DMS153 treated with DMSO at 0.1 percent for 48 hours (cell line): ENCODE data around the gene TEAD4.

Source experiments
- DNase-seq: peaks from one replicate; lab custom pipeline; 2025; ENCODE audit not compliant: unreplicated experiment; lab: John Stamatoyannopoulos, UW

Gene TEAD4

DNA sequence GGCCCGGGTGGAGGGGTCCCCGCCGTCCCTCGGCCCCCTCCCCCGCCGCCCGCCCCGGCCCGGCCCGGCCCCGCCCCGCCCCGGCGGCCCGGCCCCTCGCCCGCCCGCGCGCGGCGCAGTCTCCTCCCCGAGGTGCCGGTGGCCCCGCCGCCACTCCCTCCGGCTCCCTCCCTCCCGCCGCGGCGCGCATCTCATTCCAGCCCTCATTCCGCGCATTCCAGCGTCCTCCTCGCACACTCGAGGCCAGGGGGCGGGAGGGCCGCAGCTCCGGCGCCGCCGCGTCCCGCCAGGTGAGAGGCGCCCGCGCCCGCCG lies at the start of gene TEAD4:
Gene TEAD4 (plus strand): TSS at position 206 of the 313 bp plus-strand sequence.
- no peak for DNase-seq

DNA sequence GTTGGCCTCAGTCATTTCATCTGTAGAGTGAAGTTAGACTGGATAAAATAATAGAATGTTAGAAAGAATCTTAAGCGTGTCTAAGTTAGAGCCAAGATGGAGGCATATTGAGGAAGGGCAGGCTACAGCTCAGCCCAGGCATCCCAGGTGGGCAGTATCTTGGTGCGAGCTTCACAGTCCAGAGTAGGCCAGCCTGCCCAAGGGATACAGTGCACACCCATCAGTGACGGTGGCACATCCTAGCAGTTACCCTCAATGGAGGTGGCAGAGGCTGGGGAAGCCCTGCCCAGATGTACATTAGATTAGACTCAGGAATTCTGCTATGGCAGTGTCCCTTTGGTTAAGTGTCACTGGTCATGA lies 47.0 kb upstream of the TEAD4 start:
- DNase-seq: no peak

DNA sequence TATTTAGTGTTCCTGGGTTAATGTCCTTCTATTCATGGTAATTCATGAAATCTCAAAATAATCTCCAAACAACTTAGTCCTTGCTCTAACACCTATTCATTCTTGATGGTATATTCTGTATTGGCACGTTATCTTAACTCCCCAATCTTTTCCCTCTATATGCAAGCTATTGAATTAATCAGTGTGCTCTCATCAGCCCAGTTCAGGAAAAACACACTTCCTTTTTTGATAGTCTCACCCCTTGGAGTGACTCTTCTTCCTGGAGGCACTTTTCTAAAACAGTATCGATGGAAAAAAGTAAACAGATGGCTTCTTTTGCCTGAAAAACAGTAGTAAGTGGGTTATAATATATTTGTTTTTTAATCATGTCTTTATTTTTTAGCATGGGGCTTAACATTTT lies 39.9 kb upstream of the TEAD4 start:
- DNase-seq: no peak

DNA sequence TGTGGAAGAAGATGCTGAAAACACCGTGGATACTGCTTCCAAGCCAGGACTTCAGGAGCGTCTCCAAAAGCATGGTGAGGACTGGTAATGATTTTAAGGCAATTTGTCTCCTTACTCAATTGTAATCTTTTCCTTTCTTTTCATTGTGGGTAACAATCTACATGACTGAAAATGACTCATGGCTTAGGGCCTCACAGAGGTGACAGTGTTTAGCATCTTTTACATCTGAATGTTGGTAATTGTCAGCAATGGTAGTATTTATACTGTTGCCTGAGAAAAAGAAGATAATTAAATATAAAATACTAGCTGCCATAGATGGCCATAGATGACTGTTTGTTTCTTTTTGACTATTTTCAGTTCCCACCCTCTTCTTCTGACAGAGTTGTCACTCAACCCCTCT lies 36.9 kb upstream of the TEAD4 start:
- DNase-seq: no peak

DNA sequence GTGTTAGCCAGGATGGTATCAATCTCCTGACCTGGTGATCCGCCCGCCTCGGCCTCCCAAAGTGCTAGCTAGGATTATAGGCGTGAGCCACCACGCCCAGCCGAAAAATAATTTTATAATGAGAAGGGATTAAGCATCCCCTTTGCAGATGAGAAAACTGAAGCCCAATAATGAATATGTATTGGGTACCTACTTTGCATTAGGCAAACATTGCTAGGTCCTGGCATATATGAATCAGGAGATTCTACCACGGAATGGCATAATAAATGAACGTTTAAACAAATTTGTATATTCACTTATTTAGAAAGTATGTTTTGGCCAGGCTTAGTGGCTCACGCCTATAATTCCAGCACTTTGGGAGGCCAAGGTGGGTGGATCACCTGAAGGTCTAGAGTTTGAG lies 36.1 kb upstream of the TEAD4 start:
- DNase-seq: no peak

DNA sequence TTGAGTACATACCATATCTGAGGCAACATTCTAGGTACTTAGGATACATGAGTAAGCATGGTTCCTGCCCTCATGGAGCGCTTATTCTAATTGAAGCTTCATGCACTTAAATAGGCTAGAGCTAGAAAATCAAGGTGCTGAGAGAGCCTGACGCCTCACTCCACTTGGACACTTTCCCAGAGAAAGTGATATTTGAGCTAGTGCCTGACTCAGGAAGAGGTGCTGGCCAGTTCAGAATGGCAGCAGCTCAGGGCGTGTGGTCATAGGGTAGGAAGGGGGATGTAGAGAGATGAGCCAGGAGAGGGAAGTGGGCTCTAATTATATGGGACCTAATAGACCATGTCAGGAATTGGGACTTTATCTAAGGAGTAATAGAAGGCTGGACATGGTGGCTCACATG lies 35.2 kb upstream of the TEAD4 start:
- DNase-seq: no peak

DNA sequence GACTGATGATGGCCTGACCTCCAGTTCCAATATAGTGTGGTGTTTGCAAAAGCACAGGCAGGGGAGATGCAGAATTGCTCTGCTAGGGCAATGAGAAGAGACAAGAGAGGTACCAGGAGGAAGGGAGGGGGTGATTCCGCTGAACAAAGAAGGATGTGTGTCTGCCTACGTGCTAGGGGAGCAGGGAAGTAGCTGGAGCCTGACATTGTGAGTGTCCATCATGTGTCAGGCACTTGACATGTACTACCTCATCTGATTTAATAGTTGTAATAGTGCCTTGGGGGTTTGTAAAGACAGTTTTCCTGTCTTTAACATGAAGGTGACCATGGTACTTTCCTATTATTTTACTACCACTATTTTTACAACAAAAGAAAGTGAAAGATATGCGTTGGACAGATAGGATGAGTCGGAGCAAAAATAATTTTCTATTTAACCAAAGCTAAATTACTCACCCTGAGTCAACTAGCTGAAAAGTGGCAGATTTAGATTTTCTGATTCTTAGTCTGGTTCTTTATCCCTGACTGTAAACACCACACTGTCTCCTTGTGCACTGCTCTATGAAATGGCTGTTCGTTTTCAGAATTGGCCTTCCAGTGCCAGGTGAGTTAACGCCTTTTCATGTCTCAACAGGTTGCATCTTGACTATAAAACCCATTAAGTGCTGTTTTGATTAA lies 33.7 kb upstream of the TEAD4 start:
- no peak for DNase-seq

DNA sequence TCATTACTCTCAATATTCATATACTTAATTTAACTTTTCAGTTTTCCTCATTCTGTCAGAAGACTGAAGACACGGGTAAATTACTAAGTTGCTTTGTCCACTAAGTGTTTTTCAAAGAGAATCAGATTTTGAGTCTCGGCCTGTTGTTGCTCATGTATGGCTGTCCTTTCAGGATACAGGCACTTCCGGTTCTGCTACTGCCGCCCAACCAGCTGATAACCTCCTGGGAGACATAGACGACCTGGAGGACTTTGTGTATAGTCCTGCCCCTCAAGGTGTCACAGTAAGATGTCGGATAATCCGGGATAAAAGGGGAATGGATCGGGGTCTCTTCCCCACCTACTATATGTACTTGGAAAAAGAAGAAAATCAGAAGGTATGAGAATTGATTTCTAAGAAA lies 28.3 kb upstream of the TEAD4 start:
- DNase-seq: no peak

DNA sequence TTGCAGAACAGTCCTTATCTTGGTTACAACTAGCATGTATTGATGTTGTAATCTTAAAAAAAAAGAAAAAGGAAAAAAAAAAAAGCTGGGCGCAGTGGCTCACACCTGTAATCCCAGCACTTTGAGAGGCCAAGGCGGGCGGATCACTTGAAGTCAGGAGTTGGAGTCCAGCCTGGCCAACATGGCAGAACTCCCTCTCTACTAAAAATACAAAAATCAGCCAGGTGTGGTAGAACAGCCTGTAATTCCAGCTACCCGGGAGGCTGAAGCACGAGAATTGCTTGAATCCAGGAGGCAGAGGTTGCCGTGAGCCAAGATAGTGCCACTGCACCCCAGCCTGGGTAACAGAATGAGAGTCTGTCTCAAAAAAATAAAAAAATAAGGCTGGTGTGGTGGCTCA lies 25.6 kb upstream of the TEAD4 start:
- DNase-seq: no peak

DNA sequence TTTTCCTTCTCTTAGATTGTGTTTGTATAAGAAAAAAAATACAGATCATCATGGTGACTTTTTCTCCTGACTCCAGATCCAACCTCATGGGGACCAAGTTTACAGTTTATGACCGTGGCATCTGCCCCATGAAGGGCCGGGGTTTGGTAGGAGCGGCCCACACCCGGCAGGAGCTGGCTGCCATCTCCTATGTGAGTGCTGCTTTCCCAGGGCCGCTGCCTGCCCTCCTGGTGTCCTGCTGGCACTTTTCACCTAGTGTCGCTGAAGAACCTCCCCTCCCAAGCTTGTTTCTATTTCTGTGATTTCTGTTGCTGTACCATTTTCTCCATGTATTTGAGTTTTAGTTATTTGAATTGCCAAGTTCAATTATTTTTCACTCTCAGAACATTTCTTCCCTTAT lies 24.8 kb upstream of the TEAD4 start:
- no peak for DNase-seq

DNA sequence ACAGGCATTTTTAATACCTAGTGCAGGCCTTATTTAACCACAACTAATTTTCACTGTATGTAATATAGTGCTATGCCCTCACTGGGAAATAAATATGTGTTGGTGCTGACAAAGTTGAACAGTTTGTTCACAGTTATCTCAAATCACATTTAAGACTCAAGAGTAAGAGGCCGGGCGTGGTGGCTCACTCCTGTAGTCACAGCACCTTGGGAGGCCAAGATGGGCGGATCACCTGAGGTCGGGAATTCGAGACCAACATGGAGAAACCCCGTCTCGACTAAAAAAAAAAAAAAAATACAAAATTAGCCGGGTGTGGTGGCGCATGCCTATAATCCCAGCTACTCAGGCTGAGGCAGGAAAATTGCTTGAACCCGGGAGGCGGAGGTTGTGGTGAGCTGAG lies 22.9 kb upstream of the TEAD4 start:
- DNase-seq: no peak

DNA sequence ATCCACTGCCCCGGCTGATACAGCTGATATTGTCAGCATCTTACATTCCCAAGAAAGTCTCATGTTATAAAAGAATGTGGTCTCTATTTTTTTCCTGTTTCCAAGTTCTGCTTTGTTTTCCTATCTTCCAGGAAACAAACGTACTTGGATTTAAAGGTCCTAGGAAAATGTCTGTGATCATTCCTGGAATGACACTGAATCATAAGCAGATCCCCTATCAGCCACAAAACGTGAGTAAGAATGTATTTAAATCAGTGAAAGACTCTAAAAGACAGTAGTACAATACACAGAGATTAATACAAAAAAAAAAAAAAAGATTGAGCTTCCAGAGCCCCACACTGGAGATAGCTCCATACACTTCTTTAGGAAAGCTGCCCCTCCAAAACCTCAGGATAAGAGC lies 21.7 kb upstream of the TEAD4 start:
- DNase-seq: no peak

DNA sequence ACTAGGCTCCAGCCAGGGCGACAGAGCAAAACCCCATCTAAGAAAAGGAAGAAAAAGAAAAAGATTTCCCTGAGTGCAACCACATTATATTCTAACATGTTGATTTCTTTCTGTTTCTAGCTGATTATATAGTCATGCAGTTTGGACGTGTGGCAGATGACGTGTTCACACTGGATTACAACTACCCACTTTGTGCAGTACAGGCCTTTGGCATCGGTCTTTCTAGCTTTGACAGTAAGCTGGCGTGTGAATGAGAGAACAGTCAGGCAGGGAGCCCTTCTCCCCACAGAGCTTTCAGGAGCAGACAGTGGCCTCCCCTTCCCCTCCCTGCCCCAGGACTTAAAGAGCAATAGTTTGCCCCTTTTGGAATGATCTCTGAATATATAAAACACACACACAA lies 20.0 kb upstream of the TEAD4 start:
- no peak for DNase-seq

DNA sequence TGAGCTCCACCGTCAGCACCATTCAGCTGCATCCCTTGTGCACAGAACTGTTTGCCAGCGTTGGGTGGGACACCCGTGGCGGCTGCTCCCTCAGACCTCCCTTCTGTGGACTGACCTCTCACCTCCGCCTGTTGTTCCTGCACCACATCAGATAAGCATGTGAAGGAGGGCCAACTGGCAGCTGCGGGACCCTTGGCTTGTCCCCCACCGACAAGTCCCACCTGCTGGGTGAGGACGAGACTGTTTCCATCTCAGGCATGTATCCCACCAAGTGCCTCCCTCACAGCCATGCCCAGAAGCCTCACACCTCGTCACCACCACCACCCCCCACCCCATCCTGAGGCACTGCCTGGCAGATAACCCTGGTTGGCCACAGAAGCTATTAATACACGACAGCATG lies 18.6 kb upstream of the TEAD4 start:
- no peak for DNase-seq

DNA sequence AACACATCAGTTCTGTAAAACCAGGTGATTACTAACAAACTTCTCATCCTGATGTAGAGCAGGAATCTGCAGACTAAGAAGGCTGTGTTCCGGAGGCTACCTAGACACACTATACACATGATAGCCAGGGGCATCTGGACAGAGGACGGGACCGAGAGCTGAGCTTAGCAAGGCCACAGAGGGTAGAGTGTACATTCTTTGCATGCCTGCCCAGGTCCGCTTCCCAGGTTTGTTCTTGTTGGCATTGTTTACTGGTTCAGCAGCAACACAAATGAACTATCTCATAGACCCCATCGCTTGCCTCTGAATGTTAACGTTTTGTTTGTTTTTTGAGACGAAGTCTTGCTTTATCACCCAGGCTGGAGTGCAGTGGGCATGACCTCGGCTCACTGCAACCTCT lies 17.7 kb upstream of the TEAD4 start:
- DNase-seq: no peak

DNA sequence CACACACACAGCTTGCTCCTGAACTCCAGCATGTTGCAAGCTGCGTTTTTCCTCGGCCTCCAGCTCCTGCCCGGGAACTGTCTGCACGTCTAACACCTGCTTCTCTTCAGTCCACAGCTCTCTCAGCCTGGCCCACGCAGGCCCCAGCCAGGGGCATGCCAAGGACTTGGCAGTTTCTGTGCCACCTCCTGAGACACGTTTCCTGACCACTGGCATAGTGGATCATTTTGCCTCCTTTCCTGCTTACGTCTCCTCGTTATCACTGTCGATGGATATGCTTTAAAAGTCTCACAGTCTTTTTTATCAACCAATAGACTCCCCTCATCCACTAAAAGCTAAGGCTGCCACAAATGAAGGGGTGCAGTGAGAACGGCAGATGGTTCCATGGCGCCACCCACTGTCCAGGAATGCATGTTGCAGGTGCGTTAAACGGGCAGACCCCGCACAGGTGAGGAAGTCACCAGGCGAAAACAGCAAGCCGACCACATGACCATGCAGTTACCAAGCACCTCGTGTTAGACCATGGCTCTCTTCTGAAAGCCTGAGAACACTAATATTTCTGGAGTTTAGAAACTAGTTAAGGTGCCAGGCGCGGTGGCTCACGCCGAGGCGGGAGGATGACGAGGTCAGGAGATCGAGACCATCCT lies 14.7 kb upstream of the TEAD4 start:
- peak; percentile 53 for DNase-seq

DNA sequence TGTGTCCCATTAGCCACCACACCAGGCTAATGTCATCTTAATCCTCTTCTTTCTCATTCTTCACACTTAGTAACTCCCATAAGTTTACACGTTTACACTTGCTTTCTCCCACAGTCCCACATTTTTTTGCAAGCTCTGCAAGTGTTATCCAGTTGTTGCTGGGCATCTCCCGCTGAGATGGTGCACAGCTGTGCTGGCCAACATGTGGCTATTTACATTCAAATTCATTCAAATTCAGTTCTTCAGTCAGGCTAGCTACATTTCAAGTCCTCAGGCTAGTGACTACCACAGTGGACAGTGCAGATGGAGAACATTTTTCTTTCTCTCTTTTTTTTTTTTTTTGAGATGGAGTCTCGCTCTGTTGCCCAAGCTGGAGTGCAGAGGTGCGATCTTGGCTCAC lies 9.8 kb upstream of the TEAD4 start:
- no peak for DNase-seq

DNA sequence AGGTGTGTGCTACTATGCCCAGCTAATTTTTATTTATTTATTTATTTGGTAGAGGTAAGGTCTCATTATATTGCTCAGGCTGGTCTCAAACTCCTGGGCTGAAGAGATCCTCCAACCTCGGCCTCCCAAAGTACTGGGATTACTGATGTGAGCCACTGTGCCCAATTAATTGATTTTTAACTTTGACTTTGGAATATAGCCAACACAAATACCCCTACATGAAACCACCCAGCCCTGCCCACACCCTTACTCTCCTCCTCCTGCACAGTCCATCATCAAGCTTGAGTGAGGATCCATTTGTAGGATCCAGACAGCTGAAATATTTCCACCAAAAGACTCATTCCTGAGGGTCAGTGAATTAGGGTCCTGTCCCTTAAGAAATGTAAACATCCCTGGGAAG lies 3.3 kb upstream of the TEAD4 start:
- no peak for DNase-seq

DNA sequence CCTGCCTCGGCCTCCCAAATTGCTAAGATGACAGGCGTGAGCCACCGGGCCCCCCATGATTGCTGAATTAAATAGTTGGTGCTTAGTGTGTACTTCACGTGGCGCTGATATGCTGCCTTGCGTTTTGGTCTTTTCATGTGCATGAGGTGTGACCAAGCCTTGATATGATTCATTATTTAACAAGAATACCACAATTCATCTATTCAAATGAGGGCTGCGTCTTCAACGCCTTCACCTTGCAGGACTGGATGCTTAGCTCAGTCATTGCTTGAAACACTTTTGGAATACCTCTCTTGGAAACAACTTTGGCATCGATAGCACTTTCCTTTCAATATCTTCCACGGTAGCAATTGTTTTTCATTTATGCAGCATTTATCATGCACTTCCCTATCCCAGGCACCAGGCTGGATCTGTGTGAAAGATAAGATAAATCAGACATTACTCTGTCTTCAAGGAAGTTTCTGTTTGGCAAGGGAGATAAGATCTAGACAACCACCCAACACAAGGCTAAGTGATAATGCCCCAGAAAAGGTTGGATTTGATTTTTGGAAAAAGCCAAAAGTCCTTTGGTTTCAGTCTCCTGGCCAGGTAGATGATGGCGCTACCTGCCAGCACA lies 1.3 kb upstream of the TEAD4 start:
- no peak for DNase-seq

DNA sequence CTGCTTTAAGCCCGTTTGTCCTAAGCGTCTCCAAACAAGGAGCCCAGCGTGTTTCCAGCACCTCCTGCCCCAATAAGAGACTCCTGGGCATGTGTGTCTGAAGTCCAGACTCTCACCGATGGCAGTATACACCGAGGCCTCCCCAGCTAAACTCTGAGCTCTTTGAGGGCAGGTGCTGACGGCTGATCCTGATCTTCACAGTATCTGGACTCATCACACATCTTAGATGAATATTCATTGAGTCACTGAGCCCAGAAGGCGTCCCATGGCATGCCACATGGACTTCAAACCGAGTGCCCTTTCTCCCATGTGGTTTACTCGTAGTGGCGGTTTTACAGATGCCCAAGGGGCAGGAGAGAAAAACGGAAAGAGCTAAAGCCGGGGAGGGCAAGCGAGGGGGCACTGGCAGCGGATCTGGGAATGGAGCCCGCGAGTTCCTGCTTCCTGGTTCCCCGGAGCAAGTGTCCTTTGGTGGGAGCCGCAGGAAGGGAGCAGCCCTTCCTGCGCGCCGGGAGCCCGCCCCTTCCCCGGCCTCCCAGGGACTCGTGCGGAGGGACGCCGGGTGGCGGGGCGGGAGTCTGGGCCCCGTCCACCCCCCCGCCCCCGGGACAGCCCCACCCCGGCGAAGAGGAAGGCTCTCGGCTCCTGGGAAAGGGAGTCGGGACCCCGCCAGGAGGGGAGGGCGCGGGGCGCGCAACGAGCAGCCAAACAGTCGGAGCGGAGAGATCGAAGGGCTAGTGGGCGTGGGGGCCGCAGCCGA lies 585 bp upstream of the TEAD4 start:
- DNase-seq: peak; percentile 21

DNA sequence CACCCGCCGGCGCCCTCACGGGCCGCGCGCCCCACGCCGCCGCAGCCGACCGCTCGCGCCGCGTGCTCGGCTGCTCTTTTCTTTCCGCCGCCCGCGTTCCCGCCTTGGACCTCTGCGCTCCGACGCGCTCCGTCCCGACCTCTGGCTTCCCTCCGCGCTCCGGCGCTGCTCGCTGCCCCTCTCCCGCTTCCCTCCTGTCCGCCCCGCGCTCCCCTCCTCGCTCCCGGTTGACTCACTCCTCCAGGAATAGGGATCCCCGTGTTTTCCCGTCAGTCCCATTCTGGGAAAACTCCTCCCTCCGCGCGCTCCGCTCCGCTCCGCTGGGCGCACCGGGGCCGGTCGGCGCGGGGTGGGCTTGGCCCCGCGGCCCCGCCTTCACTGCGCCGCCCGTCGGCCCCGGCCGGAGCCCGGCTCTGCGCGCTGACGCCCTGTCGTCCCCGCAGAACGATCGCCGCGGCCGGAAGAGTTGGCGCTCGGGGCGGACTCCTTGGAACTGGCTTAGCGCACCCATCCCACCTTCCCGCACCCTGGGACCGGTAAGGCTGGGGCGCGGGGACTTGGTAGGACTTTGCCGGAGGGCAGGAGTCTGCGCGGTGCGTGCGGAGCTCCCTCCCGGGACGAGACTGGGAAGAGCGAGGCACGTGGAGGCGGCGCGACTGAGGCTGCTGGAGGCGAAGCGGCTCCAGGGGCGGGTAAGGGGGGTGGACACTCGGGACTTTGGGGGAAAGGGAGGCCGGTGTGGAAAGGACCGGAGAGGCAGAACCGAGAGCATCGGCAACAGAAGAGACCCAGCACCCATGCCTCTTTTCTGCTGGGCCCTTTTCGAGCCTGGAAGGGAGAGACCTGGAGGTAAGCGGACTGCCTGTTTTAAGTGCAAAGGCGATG lies 550 bp downstream of the TEAD4 start:
- no peak for DNase-seq
